Neural progenitor cell (in vitro differentiated cells): ENCODE measurements around the gene TRPM2.

ENCODE experiments used
- EZH2 ChIP-seq: fragments of 200-600 bp; sonication (generic); IDR thresholded peaks from 2 replicates; pipeline ENCODE4 v1.6.1; 2017; ENCODE audit warnings: antibody characterized with exemption, mild to moderate bottlenecking, moderate library complexity
- EZH2phosphoT487 ChIP-seq: fragments of 200-600 bp; sonication (generic); IDR thresholded peaks from 2 replicates; pipeline ENCODE4 v1.6.1; 2017; ENCODE audit warnings: antibody characterized with exemption
- TF ChIP-seq, protein P1 (sequence below): fragments of 200-600 bp; sonication (generic); IDR thresholded peaks from 2 replicates; pipeline ENCODE4 v1.5.1; 2017; ENCODE audit warnings: antibody characterized with exemption, mild to moderate bottlenecking

DNA sequence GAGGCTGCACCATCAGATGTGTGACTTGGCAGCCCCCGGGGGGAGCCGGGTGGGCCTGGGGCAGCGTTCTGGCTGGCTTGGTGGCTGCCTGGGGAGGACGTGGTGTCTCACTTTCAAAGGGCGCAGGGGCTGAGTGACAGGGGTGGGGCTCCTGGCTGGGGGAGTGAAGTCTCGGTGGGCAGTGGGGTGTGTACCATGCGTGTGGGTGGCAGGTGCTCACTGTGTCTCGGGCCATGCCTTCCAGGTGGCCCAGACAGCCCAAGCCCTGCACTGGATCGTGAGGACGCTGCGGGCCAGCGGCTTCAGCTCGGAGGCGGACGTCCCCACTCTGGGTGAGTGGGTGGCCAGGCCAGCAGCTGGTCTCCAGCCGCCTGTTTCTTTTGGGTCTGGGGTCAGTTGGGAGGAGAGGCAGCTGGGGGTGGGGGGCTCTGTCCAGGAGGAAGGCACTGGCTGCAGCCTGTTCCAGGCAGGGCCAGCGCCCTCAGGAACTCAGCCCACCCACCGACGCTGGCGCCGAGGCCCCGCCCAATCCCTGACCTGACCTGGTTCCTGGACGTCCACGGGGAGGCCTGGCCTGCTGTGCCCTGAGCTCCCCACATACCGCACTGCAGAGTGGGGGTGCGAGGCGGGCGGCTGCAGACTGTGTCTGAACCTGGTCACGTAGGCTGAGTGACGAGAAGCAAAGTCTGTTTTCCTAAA, 71.3 kb downstream of the TRPM2 start:
- TF ChIP-seq, protein P1, sequence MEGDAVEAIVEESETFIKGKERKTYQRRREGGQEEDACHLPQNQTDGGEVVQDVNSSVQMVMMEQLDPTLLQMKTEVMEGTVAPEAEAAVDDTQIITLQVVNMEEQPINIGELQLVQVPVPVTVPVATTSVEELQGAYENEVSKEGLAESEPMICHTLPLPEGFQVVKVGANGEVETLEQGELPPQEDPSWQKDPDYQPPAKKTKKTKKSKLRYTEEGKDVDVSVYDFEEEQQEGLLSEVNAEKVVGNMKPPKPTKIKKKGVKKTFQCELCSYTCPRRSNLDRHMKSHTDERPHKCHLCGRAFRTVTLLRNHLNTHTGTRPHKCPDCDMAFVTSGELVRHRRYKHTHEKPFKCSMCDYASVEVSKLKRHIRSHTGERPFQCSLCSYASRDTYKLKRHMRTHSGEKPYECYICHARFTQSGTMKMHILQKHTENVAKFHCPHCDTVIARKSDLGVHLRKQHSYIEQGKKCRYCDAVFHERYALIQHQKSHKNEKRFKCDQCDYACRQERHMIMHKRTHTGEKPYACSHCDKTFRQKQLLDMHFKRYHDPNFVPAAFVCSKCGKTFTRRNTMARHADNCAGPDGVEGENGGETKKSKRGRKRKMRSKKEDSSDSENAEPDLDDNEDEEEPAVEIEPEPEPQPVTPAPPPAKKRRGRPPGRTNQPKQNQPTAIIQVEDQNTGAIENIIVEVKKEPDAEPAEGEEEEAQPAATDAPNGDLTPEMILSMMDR: no peak
- TF ChIP-seq EZH2 (no peak), EZH2phosphoT487 (no peak)
